ENCODE data around the gene KAT8.
"Not testable (repeated sequence)": the region's sequence is repeated elsewhere in the genome, so short reads cannot be mapped to it uniquely, and the experiment has no call there.

Gene KAT8

GRCh38 chr16:31149894-31150890 is 32.7 kb downstream of the KAT8 start, which contains the start of gene PRSS36:
PRSS36 (minus strand) TSS chr16:31150066; CDS start chr16:31150035, 31 bp downstream.
- DNase-seq = no peak

- DNase-seq = not testable (repeated sequence)
Observed at GRCh38 chr16:31150976-31151375, 33.5 kb downstream of the KAT8 start.

GRCh38 chr16:31157136-31157535 is 39.7 kb downstream of the KAT8 start:
- DNase-seq = peak in 1 of 2 donors; percentile 18

- DNase-seq = no peak
Observed at GRCh38 chr16:31167315-31167714, 49.9 kb downstream of the KAT8 start.

GRCh38 chr16:31168848-31169247 is 51.4 kb downstream of the KAT8 start:
- DNase-seq = no peak

GRCh38 chr16:31170048-31170447 is 52.6 kb downstream of the KAT8 start:
- DNase-seq = not testable (repeated sequence)

- DNase-seq = no peak
Observed at GRCh38 chr16:31177136-31177535, 59.7 kb downstream of the KAT8 start.

- DNase-seq = no peak
Observed at GRCh38 chr16:31179219-31179746, 61.8 kb downstream of the KAT8 start.

- DNase-seq = peak; percentile 91 to 100
Observed at GRCh38 chr16:31179747-31180459, 62.4 kb downstream of the KAT8 start, which contains the start of gene FUS. FUS (plus strand) TSS chr16:31180139; CDS start chr16:31180215, 76 bp downstream.
